ENCODE measurements around the gene THAP8.

The THAP8 gene

GRCh38 chr19:36030264-36031148 is 23.6 kb downstream of the THAP8 start:
- no peak for DNase-seq (ENCODE audit: low read depth)

- DNase-seq (ENCODE audit: low read depth): no peak
Measured at GRCh38 chr19:36028313-36029041, 25.6 kb downstream of the THAP8 start.

GRCh38 chr19:36027696-36028095 is 26.4 kb downstream of the THAP8 start:
- no peak for DNase-seq (ENCODE audit: low read depth)

- DNase-seq (ENCODE audit: low read depth): no peak
Measured at GRCh38 chr19:36026091-36026876, 27.8 kb downstream of the THAP8 start.

GRCh38 chr19:36025541-36025940 is 28.5 kb downstream of the THAP8 start:
- no peak for DNase-seq (ENCODE audit: low read depth)

- DNase-seq (ENCODE audit: low read depth): no peak
Measured at GRCh38 chr19:36023432-36023831, 30.7 kb downstream of the THAP8 start.

- DNase-seq (ENCODE audit: low read depth): no peak
Measured at GRCh38 chr19:36019061-36019670, 34.9 kb downstream of the THAP8 start.

GRCh38 chr19:36014012-36014924 is 39.8 kb downstream of the THAP8 start, which contains the start of gene ALKBH6:
Gene ALKBH6 (minus strand): TSS chr19:36014213. CDS start chr19:36013397, 816 bp downstream.
- peak; percentile 100 for DNase-seq (ENCODE audit: low read depth)

GRCh38 chr19:36013280-36014011 is 40.6 kb downstream of the THAP8 start:
- no peak for DNase-seq (ENCODE audit: low read depth)

GRCh38 chr19:36010402-36010801 is 43.7 kb downstream of the THAP8 start:
- no peak for DNase-seq (ENCODE audit: low read depth)

- no peak for DNase-seq (ENCODE audit: low read depth)
Measured at GRCh38 chr19:36009633-36010379, 44.3 kb downstream of the THAP8 start.

GRCh38 chr19:36009220-36009619 is 44.9 kb downstream of the THAP8 start:
- DNase-seq (ENCODE audit: low read depth): no peak

GRCh38 chr19:36008336-36008978 is 45.6 kb downstream of the THAP8 start, which contains the start of gene SYNE4:
Gene SYNE4 (minus strand): TSS chr19:36008813. CDS start chr19:36008681, 132 bp downstream.
- DNase-seq (ENCODE audit: low read depth): no peak

GRCh38 chr19:36006955-36007354 is 47.1 kb downstream of the THAP8 start:
- DNase-seq (ENCODE audit: low read depth): no peak

GRCh38 chr19:36003284-36003683 is 50.8 kb downstream of the THAP8 start:
- DNase-seq (ENCODE audit: low read depth): no peak

- no peak for DNase-seq (ENCODE audit: low read depth)
Measured at GRCh38 chr19:36001605-36002004, 52.5 kb downstream of the THAP8 start.

- no peak for DNase-seq (ENCODE audit: low read depth)
Measured at GRCh38 chr19:35996777-35997176, 57.3 kb downstream of the THAP8 start.

All from HS-27A (cell line).